Trophoblast cell (in vitro differentiated cells and primary cell): ENCODE data around the gene TMEM201.

ENCODE experiments used
- DNase-seq, 2 donors: peaks; one replicate each; pipeline ENCODE4 v3.0.0-alpha.2; 2016
- H2AFZ ChIP-seq: 2 replicates; pipeline ENCODE4 v1.6.1; 2013; ENCODE audit warnings: low read length, moderate library complexity, mild to moderate bottlenecking; ENCODE audit not compliant: insufficient read depth, poor library complexity
- H2AK5ac ChIP-seq: 2 replicates; pipeline ENCODE4 v1.6.1; 2013; ENCODE audit warnings: mild to moderate bottlenecking, low read length
- H2BK120ac ChIP-seq: 2 replicates; pipeline ENCODE4 v1.6.1; 2013; ENCODE audit warnings: low read length, mild to moderate bottlenecking, moderate library complexity; ENCODE audit not compliant: insufficient read depth, poor library complexity
- H2BK12ac ChIP-seq: 2 replicates; pipeline ENCODE4 v1.6.1; 2013; ENCODE audit warnings: mild to moderate bottlenecking, low read length, moderate library complexity
- H2BK5ac ChIP-seq: 2 replicates; pipeline ENCODE4 v1.6.1; 2013; ENCODE audit warnings: low read length, low read depth, moderate library complexity, mild to moderate bottlenecking; ENCODE audit not compliant: poor library complexity
- H3K14ac ChIP-seq: 2 replicates; pipeline ENCODE4 v1.6.1; 2013; ENCODE audit warnings: mild to moderate bottlenecking, low read length
- H3K18ac ChIP-seq: 2 replicates; pipeline ENCODE4 v1.6.1; 2013; ENCODE audit warnings: mild to moderate bottlenecking, low read length
- H3K23ac ChIP-seq: 2 replicates; pipeline ENCODE4 v1.6.1; 2013; ENCODE audit warnings: low read length
- H3K27ac ChIP-seq: 2 replicates; pipeline ENCODE4 v1.5.1; 2013; ENCODE audit warnings: low read depth, mild to moderate bottlenecking, inconsistent platforms, low read length, moderate library complexity
- H3K27me3 ChIP-seq: 2 replicates; pipeline ENCODE4 v1.6.1; 2013; ENCODE audit warnings: inconsistent platforms, mild to moderate bottlenecking, low read length, moderate library complexity; ENCODE audit not compliant: insufficient read depth
- H3K36me3 ChIP-seq, 2 experiments: 1 replicate in 1 of 2; 2 replicates in 1 of 2; pipeline ENCODE4 v1.6.1; 2013; ENCODE audit warnings: low read length in 2 of 2, mild to moderate bottlenecking in 2 of 2, moderate library complexity in 1 of 2; ENCODE audit not compliant: insufficient read depth in 2 of 2, control insufficient read depth in 1 of 2
- H3K4ac ChIP-seq: 2 replicates; pipeline ENCODE4 v1.6.1; 2013; ENCODE audit warnings: low read depth, mild to moderate bottlenecking, low read length, moderate library complexity
- H3K4me1 ChIP-seq, 2 experiments: 1 replicate in 1 of 2; 2 replicates in 1 of 2; pipeline ENCODE4 v1.6.1; 2013; ENCODE audit warnings: low read length in 2 of 2, mild to moderate bottlenecking in 2 of 2, moderate library complexity in 1 of 2; ENCODE audit not compliant: insufficient read depth in 2 of 2, control insufficient read depth in 1 of 2
- H3K4me2 ChIP-seq: 2 replicates; pipeline ENCODE4 v1.6.1; 2013; ENCODE audit warnings: inconsistent platforms, mild to moderate bottlenecking, low read length, moderate library complexity
- H3K4me3 ChIP-seq: 2 replicates; pipeline ENCODE4 v1.5.1; 2013; ENCODE audit warnings: mild to moderate bottlenecking, low read depth, low read length, inconsistent platforms
- H3K79me1 ChIP-seq: one replicate; pipeline ENCODE4 v1.6.1; 2013; ENCODE audit warnings: low read length
- H3K79me2 ChIP-seq: 2 replicates; pipeline ENCODE4 v1.6.1; 2013; ENCODE audit warnings: low read length, mild to moderate bottlenecking; ENCODE audit not compliant: control insufficient read depth, insufficient read depth, poor library complexity
- H3K9ac ChIP-seq: 2 replicates; pipeline ENCODE4 v1.6.1; 2013; ENCODE audit warnings: mild to moderate bottlenecking, low read length
- H3K9me3 ChIP-seq: 2 replicates; pipeline ENCODE4 v1.6.1; 2013; ENCODE audit warnings: low read depth, mild to moderate bottlenecking, control low read depth, inconsistent platforms, low read length; ENCODE audit not compliant: insufficient read depth
- H4K12ac ChIP-seq: 2 replicates; pipeline ENCODE4 v1.6.1; 2013; ENCODE audit warnings: low read depth, mild to moderate bottlenecking, low read length, moderate library complexity
- H4K8ac ChIP-seq: 2 replicates; pipeline ENCODE4 v1.6.1; 2013; ENCODE audit warnings: low read depth, mild to moderate bottlenecking, low read length, moderate library complexity
- H4K91ac ChIP-seq: one replicate; pipeline ENCODE4 v1.6.1; 2013; ENCODE audit warnings: low read depth, mild to moderate bottlenecking, low read length, moderate library complexity
- WGBS: extraction: QIAGEN DNeasy Blood & Tissue Kit; methylation state at CpG from one replicate; pipeline ENCODE4 v1.1.7; 2013; ENCODE audit warnings: missing lambda C conversion rate; ENCODE audit not compliant: insufficient read length, insufficient coverage; ENCODE audit errors: extremely low coverage; 5-methylcytosine and 5-hydroxymethylcytosine counted together

Gene TMEM201

DNA sequence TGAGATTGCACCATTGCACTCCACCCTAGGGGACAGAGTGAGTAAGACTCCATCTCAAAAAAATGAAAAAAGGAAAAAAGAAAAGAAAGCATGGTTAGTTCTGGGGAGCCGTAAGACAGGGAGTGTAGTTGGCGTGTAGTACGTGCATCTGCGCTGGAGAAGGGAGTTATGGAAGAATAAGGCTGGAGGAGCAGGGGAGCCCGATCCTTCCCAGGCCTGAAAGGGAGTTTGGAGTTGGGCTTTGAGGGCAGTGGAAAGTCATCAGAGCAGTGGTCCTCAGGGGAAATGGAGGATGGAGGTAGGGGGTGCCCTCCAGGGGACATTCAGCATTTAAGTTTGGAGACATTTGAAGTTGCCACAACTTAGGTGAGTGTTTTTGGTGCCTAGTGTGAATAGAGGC, 11.3 kb upstream of the TMEM201 start:
- H3K23ac ChIP-seq, result no peak overlapping the region
- no peak overlapping the region for H4K91ac ChIP-seq
- no peaks in the 10 kb centered on the region for H3K79me1 ChIP-seq
- WGBS, result no CpG with 5 or more reads among the region's 5 CpGs
- H3K27ac ChIP-seq, result no peak overlapping the region
- H3K14ac ChIP-seq, result no peak overlapping the region
- no peak overlapping the region for H2AFZ ChIP-seq
- H3K36me3 ChIP-seq, result peaks cover 17 to 23% of the 10 kb centered on the region in 2 experiments
- H2BK5ac ChIP-seq, result no peak overlapping the region
- H3K27me3 ChIP-seq, result no peaks in the 10 kb centered on the region
- no peak overlapping the region for H4K12ac ChIP-seq
- H2AK5ac ChIP-seq, result no peak overlapping the region
- no peaks in the 10 kb centered on the region for H3K79me2 ChIP-seq
- no peak overlapping the region for H4K8ac ChIP-seq
- no peak overlapping the region for H2BK12ac ChIP-seq
- no peak overlapping the region for H3K4ac ChIP-seq
- no peak overlapping the region for H3K9ac ChIP-seq
- no peak overlapping the region for H2BK120ac ChIP-seq
- H3K18ac ChIP-seq, result no peak overlapping the region
- H3K4me3 ChIP-seq, result no peak overlapping the region
- no peaks in the 10 kb centered on the region for H3K4me1 ChIP-seq
- no peak for DNase-seq
- H3K9me3 ChIP-seq, result no peaks in the 10 kb centered on the region
- no peak overlapping the region for H3K4me2 ChIP-seq

DNA sequence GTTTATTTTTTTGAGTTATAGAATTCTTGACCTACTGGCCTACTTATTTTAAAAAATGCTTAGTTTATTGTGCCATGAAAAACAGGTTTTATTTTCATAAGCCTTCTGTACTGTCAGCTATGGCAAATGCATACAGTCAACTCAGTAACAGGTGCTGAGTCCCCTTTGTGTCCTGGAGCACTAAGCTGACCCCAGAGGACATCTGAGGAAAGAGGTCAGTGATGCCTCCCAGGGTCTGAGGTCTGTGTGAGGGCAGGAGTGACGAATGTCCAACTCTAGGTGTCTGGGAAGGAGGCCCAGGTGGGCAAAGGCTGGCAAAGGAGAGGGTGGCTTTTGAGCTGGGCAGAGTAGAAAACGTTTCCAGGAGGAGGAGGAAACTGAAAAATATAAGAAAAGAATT, 7.8 kb upstream of the TMEM201 start:
- Histone ChIP-seq H3K4me1 (no peaks in the 10 kb centered on the region), H3K4me3 (no peak overlapping the region), H4K12ac (no peak overlapping the region), H3K4me2 (no peak overlapping the region), H3K79me2 (no peaks in the 10 kb centered on the region), H2BK5ac (no peak overlapping the region), H3K79me1 (no peaks in the 10 kb centered on the region), H4K91ac (no peak overlapping the region), H3K9me3 (no peaks in the 10 kb centered on the region), H2BK120ac (no peak overlapping the region), H2BK12ac (peak overlapping the region; percentile 20), H3K23ac (no peak overlapping the region), H2AK5ac (no peak overlapping the region), H2AFZ (no peak overlapping the region), H3K14ac (no peak overlapping the region), H3K9ac (no peak overlapping the region), H3K4ac (no peak overlapping the region), H4K8ac (no peak overlapping the region), H3K36me3 (peaks cover 13 to 20% of the 10 kb centered on the region in 2 experiments), H3K18ac (no peak overlapping the region), H3K27ac (no peak overlapping the region), H3K27me3 (no peaks in the 10 kb centered on the region)
- no CpG with 5 or more reads among the region's 2 CpGs for WGBS
- DNase-seq, result no peak

- H2AK5ac ChIP-seq, result no peak overlapping the region
- H3K23ac ChIP-seq, result no peak overlapping the region
- H3K14ac ChIP-seq, result no peak overlapping the region
- H3K4me2 ChIP-seq, result no peak overlapping the region
- H3K79me1 ChIP-seq, result peaks cover 2% of the 10 kb centered on the region
- H4K8ac ChIP-seq, result no peak overlapping the region
- peaks cover 0 to 4% of the 10 kb centered on the region in 2 experiments for H3K36me3 ChIP-seq
- H3K4ac ChIP-seq, result no peak overlapping the region
- H2BK120ac ChIP-seq, result no peak overlapping the region
- H3K27me3 ChIP-seq, result no peaks in the 10 kb centered on the region
- no peaks in the 10 kb centered on the region for H3K9me3 ChIP-seq
- H2BK5ac ChIP-seq, result no peak overlapping the region
- H3K79me2 ChIP-seq, result peaks cover 2% of the 10 kb centered on the region
- peaks cover 0 to 6% of the 10 kb centered on the region in 2 experiments for H3K4me1 ChIP-seq
- no CpG with 5 or more reads among the region's 3 CpGs for WGBS
- H3K9ac ChIP-seq, result no peak overlapping the region
- no peak overlapping the region for H2AFZ ChIP-seq
- H2BK12ac ChIP-seq, result no peak overlapping the region
- no peak overlapping the region for H3K27ac ChIP-seq
- no peak overlapping the region for H4K12ac ChIP-seq
- H3K18ac ChIP-seq, result no peak overlapping the region
- no peak overlapping the region for H3K4me3 ChIP-seq
- no peak for DNase-seq
- H4K91ac ChIP-seq, result no peak overlapping the region
Measured at GRCh38 chr1:9586147-9586766, 2.5 kb upstream of the TMEM201 start.

GRCh38 chr1:9589144-9589718, 520 bp downstream of the TMEM201 start:
- peaks cover 2% of the 10 kb centered on the region for H3K79me2 ChIP-seq
- peak overlapping the region; percentile 8 for H3K18ac ChIP-seq
- no peaks in the 10 kb centered on the region for H3K27me3 ChIP-seq
- peaks cover 2% of the 10 kb centered on the region for H3K79me1 ChIP-seq
- peak overlapping the region; percentile 2 for H3K9ac ChIP-seq
- no peak overlapping the region for H3K4ac ChIP-seq
- H3K4me1 ChIP-seq, result peaks cover 4 to 13% of the 10 kb centered on the region in 2 experiments
- peak; percentile 58 to 76 for DNase-seq
- no peak overlapping the region for H2BK120ac ChIP-seq
- H3K9me3 ChIP-seq, result no peaks in the 10 kb centered on the region
- H3K14ac ChIP-seq, result peak overlapping the region; percentile 7
- H2BK5ac ChIP-seq, result no peak overlapping the region
- no peak overlapping the region for H2BK12ac ChIP-seq
- H4K12ac ChIP-seq, result no peak overlapping the region
- H3K27ac ChIP-seq, result no peak overlapping the region
- H3K4me2 ChIP-seq, result peak overlapping the region; percentile 70
- no CpG with 5 or more reads among the region's 63 CpGs for WGBS
- no peak overlapping the region for H4K91ac ChIP-seq
- H3K4me3 ChIP-seq, result peak overlapping the region; percentile 96
- H2AFZ ChIP-seq, result no peak overlapping the region
- H3K36me3 ChIP-seq, result no peaks in the 10 kb centered on the region
- H2AK5ac ChIP-seq, result no peak overlapping the region
- no peak overlapping the region for H3K23ac ChIP-seq
- H4K8ac ChIP-seq, result no peak overlapping the region
